ENCODE results near the gene FKBP1C. TPM values are rescaled to one million over a fixed set of nuclear protein-coding genes. Genes with fewer than 3 reads are reported as not detected.
"Not testable (repeated sequence)": the region's sequence is repeated elsewhere in the genome, so short reads cannot be mapped to it uniquely, and the experiment has no call there.

FKBP1C gene
- total RNA-seq (2014; rRNA removed; shearing (Covaris generic); ENCODE audit: low replicate concordance) = 0.10 and 0.17 TPM in 2 replicates

- DNase-seq (ENCODE audit: low read depth); in situ Hi-C loops (cut with HindIII; ENCODE audit: low pct_unique_long_range_greater_than_20kb, low sequenced_read_pairs): not testable (repeated sequence)
Measured at GRCh38 chr6:63211343-63211742, at the start of gene FKBP1C. Gene FKBP1C (plus strand): TSS chr6:63211469.

- DNase-seq (ENCODE audit: low read depth); in situ Hi-C loops (cut with HindIII; ENCODE audit: low pct_unique_long_range_greater_than_20kb, low sequenced_read_pairs): not testable (repeated sequence)
Measured at GRCh38 chr6:63164047-63164803, 47.0 kb upstream of the FKBP1C start.

GRCh38 chr6:63174173-63174572 is 37.1 kb upstream of the FKBP1C start:
- in situ Hi-C loops (cut with HindIII; ENCODE audit: low pct_unique_long_range_greater_than_20kb, low sequenced_read_pairs) = no loop called here

GRCh38 chr6:63176181-63176580 is 35.1 kb upstream of the FKBP1C start:
- no peak for DNase-seq (ENCODE audit: low read depth)

More at GRCh38 chr6:63174173-63174572, 37.1 kb upstream of the FKBP1C start:
- DNase-seq (ENCODE audit: low read depth) = no peak

GRCh38 chr6:63180367-63180766 is 30.9 kb upstream of the FKBP1C start:
- in situ Hi-C loops (cut with HindIII; ENCODE audit: low pct_unique_long_range_greater_than_20kb, low sequenced_read_pairs) = no loop called here
- no peak for DNase-seq (ENCODE audit: low read depth)

More at GRCh38 chr6:63176181-63176580, 35.1 kb upstream of the FKBP1C start:
- in situ Hi-C loops (cut with HindIII; ENCODE audit: low pct_unique_long_range_greater_than_20kb, low sequenced_read_pairs) = no loop called here

- DNase-seq (ENCODE audit: low read depth) = no peak
- in situ Hi-C loops (cut with HindIII; ENCODE audit: low pct_unique_long_range_greater_than_20kb, low sequenced_read_pairs) = no loop called here
Measured at GRCh38 chr6:63186970-63187369, 24.3 kb upstream of the FKBP1C start.

- in situ Hi-C loops (cut with HindIII; ENCODE audit: low pct_unique_long_range_greater_than_20kb, low sequenced_read_pairs) = no loop called here
- no peak for DNase-seq (ENCODE audit: low read depth)
Measured at GRCh38 chr6:63188828-63189227, 22.4 kb upstream of the FKBP1C start.

- in situ Hi-C loops (cut with HindIII; ENCODE audit: low pct_unique_long_range_greater_than_20kb, low sequenced_read_pairs) = no loop called here
- DNase-seq (ENCODE audit: low read depth) = no peak
Measured at GRCh38 chr6:63193324-63193723, 17.9 kb upstream of the FKBP1C start.

GRCh38 chr6:63197741-63198140 is 13.5 kb upstream of the FKBP1C start:
- DNase-seq (ENCODE audit: low read depth) = no peak
- in situ Hi-C loops (cut with HindIII; ENCODE audit: low pct_unique_long_range_greater_than_20kb, low sequenced_read_pairs) = no loop called here

GRCh38 chr6:63213325-63213724 is 2.1 kb downstream of the FKBP1C start:
- no peak for DNase-seq (ENCODE audit: low read depth)
- in situ Hi-C loops (cut with HindIII; ENCODE audit: low pct_unique_long_range_greater_than_20kb, low sequenced_read_pairs) = no loop called here

- DNase-seq (ENCODE audit: low read depth) = no peak
- in situ Hi-C loops (cut with HindIII; ENCODE audit: low pct_unique_long_range_greater_than_20kb, low sequenced_read_pairs) = no loop called here
Measured at GRCh38 chr6:63214816-63215215, 3.5 kb downstream of the FKBP1C start.

- DNase-seq (ENCODE audit: low read depth) = no peak
- in situ Hi-C loops (cut with HindIII; ENCODE audit: low pct_unique_long_range_greater_than_20kb, low sequenced_read_pairs) = no loop called here
Measured at GRCh38 chr6:63224179-63224578, 12.9 kb downstream of the FKBP1C start.

GRCh38 chr6:63225987-63226386 is 14.7 kb downstream of the FKBP1C start:
- in situ Hi-C loops (cut with HindIII; ENCODE audit: low pct_unique_long_range_greater_than_20kb, low sequenced_read_pairs) = not testable (repeated sequence)
- DNase-seq (ENCODE audit: low read depth) = peak; percentile 35

GRCh38 chr6:63227928-63228894 is 16.9 kb downstream of the FKBP1C start:
- in situ Hi-C loops (cut with HindIII; ENCODE audit: low pct_unique_long_range_greater_than_20kb, low sequenced_read_pairs); DNase-seq (ENCODE audit: low read depth): not testable (repeated sequence)

GRCh38 chr6:63230027-63230426 is 18.8 kb downstream of the FKBP1C start:
- DNase-seq (ENCODE audit: low read depth); in situ Hi-C loops (cut with HindIII; ENCODE audit: low pct_unique_long_range_greater_than_20kb, low sequenced_read_pairs): not testable (repeated sequence)

GRCh38 chr6:63230511-63230910 is 19.2 kb downstream of the FKBP1C start:
- DNase-seq (ENCODE audit: low read depth); in situ Hi-C loops (cut with HindIII; ENCODE audit: low pct_unique_long_range_greater_than_20kb, low sequenced_read_pairs): not testable (repeated sequence)

- in situ Hi-C loops (cut with HindIII; ENCODE audit: low pct_unique_long_range_greater_than_20kb, low sequenced_read_pairs) = no loop called here
- DNase-seq (ENCODE audit: low read depth) = no peak
Measured at GRCh38 chr6:63236398-63236817, 25.1 kb downstream of the FKBP1C start.

GRCh38 chr6:63245420-63245819 is 34.2 kb downstream of the FKBP1C start:
- in situ Hi-C loops (cut with HindIII; ENCODE audit: low pct_unique_long_range_greater_than_20kb, low sequenced_read_pairs) = no loop called here
- DNase-seq (ENCODE audit: low read depth) = no peak

- DNase-seq (ENCODE audit: low read depth) = no peak
- in situ Hi-C loops (cut with HindIII; ENCODE audit: low pct_unique_long_range_greater_than_20kb, low sequenced_read_pairs) = no loop called here
Measured at GRCh38 chr6:63245909-63246308, 34.6 kb downstream of the FKBP1C start.
